GM18502 (cell line): ENCODE data around the gene RAE1.
"Not testable (repeated sequence)": the region's sequence is repeated elsewhere in the genome, so short reads cannot be mapped to it uniquely, and the experiment has no call there.

Experiments
- ATAC-seq: cut with Tn5 transposase; IDR thresholded peaks from one replicate; pipeline ENCODE4 v1.9.1; 2021; ENCODE audit warnings: mild to moderate bottlenecking; ENCODE audit not compliant: unreplicated experiment, poor library complexity

RAE1 gene

DNA sequence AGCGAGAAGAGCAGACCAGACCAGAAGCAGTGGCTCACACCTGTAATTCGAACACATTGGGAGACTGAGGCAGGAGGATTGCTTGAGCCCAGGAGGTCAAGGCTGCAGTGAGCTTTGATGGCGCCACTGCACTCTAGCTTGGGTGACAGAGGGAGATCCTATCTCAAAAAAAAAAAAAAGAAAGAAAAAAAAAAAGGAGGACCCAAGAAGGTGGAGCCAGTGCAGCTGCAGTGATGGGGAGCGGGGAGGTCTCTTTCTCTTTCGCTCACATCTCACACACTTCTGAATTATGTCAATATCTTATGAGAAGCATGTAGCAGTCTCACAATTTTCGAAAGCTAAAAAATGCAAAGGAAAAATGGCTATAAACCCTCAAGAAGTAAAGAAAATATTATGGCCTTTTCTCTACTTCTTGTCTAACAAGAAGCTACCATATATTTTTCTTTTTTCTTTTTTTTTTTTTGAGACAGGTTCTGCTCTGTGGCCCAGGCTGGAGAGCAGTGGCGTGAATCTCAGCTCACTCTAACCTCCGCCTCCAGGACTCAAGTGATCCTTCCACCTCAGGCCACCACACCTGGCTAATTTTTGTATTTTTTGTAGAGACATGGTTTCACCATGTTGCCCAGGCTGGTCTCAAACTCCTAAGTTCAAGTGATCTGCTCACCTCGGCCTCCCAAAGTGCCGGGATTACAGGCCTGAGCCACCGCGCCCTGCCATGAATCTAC, 25.3 kb upstream of the RAE1 start:
- ATAC-seq = no peak

DNA sequence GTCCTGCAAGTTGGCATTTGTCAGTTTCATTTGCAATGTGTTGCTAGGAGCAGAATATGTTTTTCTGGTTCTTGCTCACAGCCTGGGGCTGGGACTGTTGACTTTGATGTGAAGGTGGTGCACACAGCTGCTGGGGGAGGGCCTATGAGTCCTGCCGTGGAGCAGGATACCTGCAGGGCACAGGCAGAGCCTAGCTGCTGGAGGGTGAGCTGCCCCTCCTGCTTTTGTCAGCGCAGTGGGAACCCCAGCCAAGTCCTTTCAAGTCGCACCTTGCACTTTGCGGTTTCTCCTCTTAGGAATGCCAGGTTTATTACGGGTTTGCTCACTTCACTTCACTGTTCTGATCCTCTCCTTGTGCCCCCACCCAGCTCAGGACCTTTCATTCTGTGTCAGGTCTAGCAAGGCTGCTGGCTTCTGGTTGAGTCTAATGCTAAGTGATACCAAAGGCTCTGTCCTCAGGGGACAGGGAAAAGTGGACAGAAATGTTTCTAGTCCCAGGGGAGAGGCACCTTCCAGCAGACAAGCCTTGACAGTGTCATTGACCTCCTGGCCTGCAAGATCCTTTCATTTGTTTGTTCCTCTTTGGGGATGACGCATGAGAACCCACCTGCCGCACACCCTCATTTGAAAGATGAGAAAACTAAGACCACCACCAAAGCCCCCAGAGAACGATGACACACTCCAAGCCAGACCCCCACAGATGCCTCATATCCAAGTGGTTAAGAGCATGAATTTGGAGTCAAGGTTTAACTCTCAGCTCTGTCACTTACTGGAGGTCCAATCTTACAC, 24.2 kb upstream of the RAE1 start:
- no peak for ATAC-seq

GRCh38 chr20:57327820-57328219, 23.2 kb upstream of the RAE1 start:
- ATAC-seq = no peak

- ATAC-seq = no peak
Observed at GRCh38 chr20:57329608-57330221, 21.3 kb upstream of the RAE1 start, which contains the start of gene SPO11. TSS of gene SPO11 (plus strand) at chr20:57329803. CDS start at chr20:57329868, 65 bp downstream.

DNA sequence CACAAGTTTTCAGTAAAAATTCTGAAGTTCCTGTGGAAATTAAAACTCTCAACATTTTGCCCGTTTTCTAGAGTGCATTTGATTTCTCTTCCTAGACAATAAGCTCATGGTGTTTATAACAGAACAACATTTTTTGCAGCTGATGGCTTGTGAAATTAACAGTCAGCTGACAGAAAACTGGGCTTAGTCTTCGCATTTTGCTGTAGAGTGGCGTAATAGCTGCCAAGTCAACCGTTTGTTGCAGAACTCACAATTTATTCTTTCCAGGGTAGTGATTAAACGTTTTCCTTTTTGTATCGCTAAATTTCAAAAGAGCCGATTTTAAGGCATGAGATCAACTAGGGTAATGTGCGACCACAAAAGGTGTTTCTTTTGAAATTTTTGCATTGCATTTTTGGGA, 20.1 kb upstream of the RAE1 start:
- ATAC-seq = no peak

GRCh38 chr20:57332105-57333089, 18.7 kb upstream of the RAE1 start:
- no peak for ATAC-seq

- no peak for ATAC-seq
Observed at GRCh38 chr20:57335392-57335791, 15.7 kb upstream of the RAE1 start.

DNA sequence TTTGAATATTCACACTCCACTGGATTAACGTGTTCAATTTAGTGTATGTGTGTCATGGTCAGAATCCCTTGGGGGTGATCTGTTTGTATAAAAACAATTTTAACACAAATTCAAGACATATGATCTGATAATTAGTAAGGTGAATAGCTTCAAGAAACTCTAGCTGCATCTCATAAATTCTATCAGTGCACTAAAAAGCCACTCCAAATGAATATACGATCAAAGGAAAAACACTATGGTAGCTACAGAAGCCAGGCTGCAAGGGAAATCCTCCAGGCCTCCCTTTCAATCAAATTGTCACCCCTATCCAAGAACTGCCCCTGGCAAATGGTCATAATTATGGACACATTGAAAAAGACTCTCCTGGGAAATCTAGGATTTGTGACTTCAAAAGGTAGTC, 9.4 kb upstream of the RAE1 start:
- ATAC-seq = no peak

- no peak for ATAC-seq
Observed at GRCh38 chr20:57342829-57343228, 8.2 kb upstream of the RAE1 start.

GRCh38 chr20:57346477-57346876, 4.6 kb upstream of the RAE1 start:
- no peak for ATAC-seq

- no peak for ATAC-seq
Observed at GRCh38 chr20:57347393-57347792, 3.7 kb upstream of the RAE1 start.

GRCh38 chr20:57348200-57348921, 2.7 kb upstream of the RAE1 start:
- not testable (repeated sequence) for ATAC-seq

GRCh38 chr20:57348922-57349574, 2.0 kb upstream of the RAE1 start:
- not testable (repeated sequence) for ATAC-seq

DNA sequence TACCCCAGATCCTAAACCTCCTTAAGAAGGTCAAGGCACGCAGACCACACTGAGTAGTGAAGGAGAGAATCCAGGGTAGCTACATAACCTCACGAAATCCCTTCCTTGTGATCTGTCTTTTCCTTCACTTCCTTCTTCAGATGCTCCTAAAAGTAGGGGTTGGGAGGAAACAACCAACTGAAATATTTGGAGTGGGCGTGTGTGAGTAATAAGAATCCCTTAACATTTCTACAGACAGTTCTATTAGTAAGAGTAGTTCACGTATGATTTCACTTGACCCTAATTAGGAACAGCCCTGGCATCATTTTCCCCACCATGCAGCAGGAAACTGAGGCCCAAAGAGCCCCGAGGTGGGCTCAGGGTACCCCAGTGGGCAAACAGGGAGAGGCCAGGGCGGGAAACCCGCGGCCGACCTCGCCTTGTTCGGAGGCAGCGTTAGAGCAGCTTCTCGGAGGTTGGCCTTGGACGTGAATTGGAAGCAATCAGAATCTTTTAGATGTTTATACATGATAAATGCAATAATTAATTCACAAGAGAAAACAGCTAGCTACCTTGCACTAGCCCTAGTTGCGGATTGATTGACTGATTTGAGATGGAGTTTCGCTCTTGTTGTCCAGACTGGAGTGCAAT, 859 bp upstream of the RAE1 start:
- no peak for ATAC-seq

DNA sequence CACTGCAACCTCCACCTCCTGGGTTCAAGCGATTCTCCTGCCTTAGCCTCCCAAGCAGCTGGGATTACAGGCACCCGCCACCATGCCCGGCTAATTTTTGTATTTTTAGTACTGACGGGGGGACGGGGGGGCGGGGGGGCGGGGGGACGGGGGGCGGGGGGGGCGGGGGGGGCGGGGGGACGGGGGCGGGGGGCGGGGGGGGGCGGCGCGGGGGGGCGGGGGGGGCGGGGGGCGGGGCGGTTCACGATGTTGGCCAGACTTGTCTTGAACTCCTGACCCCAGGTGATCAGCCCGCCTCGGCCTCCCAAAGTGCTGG, 371 bp upstream of the RAE1 start:
- ATAC-seq = not testable (repeated sequence)

DNA sequence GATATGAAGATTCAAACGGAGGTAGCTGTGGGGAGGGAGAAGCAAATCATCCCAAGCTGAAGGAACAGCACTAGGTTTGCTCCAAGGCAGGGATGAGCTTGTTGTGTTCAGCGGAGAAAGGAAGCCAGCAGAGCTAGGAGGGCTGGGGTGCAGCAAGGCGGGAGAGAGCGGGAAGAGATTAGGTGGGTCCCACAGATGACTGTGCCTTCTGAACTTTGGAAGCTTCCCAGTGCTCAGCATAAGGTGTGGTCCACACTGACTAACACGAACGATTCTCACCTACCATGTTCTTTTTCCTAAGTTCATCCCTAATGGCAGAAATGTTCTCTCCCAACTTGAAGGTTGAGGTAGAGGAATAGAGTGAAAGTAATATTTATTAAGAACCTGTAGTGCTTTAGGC, 1.2 kb downstream of the RAE1 start:
- no peak for ATAC-seq

GRCh38 chr20:57353351-57353750, 2.3 kb downstream of the RAE1 start:
- no peak for ATAC-seq

- no peak for ATAC-seq
Observed at GRCh38 chr20:57361517-57361916, 10.5 kb downstream of the RAE1 start.

DNA sequence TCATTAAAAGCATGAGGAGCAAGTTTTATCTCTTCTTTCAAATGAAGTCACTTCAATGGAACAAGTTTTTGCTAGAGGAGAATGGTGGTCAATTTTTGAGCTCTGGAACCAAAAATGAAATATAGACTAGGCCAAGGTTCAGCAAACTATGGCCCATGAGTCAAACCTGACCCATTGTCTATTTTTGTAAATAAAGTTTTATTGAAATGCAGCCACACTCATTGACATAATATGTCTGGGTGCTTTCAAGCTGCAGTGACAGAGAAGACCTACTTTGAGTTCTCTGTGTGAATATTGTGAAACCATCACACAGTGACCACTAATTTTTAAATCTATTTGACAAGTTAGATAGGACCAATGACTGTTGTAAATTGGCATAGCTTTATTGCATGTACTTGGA, 13.4 kb downstream of the RAE1 start:
- ATAC-seq = no peak
